Esophagus muscularis mucosa (tissue), 3 donors: Measurements from ENCODE around the gene VTI1A.

ENCODE experiments used
- CTCF ChIP-seq, 3 experiments: fragments of 200-600 bp in 2 of 3; fragments of 450-650 bp in 1 of 3; sonication (generic) in 2 of 3; IDR thresholded peaks; one replicate each; pipeline ENCODE4 v1.5.1; 2017 to 2019; ENCODE audit warnings: antibody characterized with exemption in 3 of 3, mild to moderate bottlenecking in 2 of 3, moderate library complexity in 1 of 3
- POLR2A ChIP-seq: fragments of 450-650 bp; IDR thresholded peaks from one replicate; pipeline ENCODE4 v1.6.1; 2017; ENCODE audit warnings: antibody characterized with exemption, moderate library complexity, mild to moderate bottlenecking, low read depth

GRCh38 chr10:112554263-112554662 lies 107.2 kb downstream of the VTI1A start:
- TF ChIP-seq CTCF (IDR thresholded peaks at IDR 0.05) = no peak
- TF ChIP-seq POLR2A = no peak
